G401 (cell line): ENCODE measurements around the gene RPN2. TPM values are rescaled to one million over a fixed set of nuclear protein-coding genes. Genes with fewer than 3 reads are reported as not detected.

Experiments
- DNase-seq: peaks from one replicate; pipeline ENCODE4 v3.0.0-alpha.2; 2015; ENCODE audit warnings: low spot score
- in situ Hi-C: cut with HindIII; loops from 2 replicates; pipeline ENCODE4 v1.10.0; 2016; ENCODE audit warnings: low sequenced_read_pairs, mixed read lengths
- total RNA-seq: library from RNA; depleted of rRNA; stranded (reverse); fragments of >200 nt; shearing (Covaris generic); gene quantifications from 2 replicates; pipeline ENCODE4 v1.2.3, GENCODE V29; 2014

The RPN2 gene
- total RNA-seq, 1 experiment from 2014 or later, result 273 TPM

- no peak for DNase-seq
- in situ Hi-C loops, result no loop called here
Observed at GRCh38 chr20:37172836-37173235, 6.3 kb upstream of the RPN2 start.

- DNase-seq, result no peak
- in situ Hi-C loops, result no loop called here
Observed at GRCh38 chr20:37179683-37180524, 774 bp downstream of the RPN2 start.

- DNase-seq, result no peak
- in situ Hi-C loops, result no loop called here
Observed at GRCh38 chr20:37185686-37186085, 6.6 kb downstream of the RPN2 start.

- DNase-seq, result no peak
- in situ Hi-C loops, result no loop called here
Observed at GRCh38 chr20:37188787-37189186, 9.7 kb downstream of the RPN2 start.

DNA sequence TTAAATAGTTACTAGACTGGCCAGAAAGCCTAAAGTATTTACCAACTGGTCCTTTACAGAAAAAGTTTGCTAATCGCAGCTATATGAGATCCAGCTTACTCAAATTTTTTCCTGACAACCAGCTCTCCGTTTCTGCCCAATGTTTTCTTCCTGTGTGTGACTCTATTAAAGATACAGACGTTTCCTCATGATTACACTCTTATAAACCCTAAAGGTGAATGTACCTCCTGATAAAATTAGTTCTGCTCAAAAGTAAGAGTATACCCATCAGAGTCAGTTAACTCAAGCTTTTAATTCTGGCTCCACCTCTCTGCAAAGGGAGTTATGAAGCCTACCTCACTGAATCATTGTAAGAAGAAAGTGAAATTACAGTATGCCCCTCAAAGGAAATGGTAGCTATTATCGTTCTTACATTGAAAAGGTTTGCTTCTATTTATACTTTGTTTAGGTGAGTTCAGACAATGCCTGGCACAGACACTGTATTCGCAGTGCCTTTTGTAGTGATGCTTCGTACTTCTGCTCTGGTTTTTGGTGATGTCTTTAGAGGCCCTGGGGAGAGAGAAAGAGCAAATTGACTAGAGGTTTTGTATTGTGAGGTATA lies 10.4 kb downstream of the RPN2 start:
- in situ Hi-C loops, result no loop called here
- DNase-seq, result no peak

DNA sequence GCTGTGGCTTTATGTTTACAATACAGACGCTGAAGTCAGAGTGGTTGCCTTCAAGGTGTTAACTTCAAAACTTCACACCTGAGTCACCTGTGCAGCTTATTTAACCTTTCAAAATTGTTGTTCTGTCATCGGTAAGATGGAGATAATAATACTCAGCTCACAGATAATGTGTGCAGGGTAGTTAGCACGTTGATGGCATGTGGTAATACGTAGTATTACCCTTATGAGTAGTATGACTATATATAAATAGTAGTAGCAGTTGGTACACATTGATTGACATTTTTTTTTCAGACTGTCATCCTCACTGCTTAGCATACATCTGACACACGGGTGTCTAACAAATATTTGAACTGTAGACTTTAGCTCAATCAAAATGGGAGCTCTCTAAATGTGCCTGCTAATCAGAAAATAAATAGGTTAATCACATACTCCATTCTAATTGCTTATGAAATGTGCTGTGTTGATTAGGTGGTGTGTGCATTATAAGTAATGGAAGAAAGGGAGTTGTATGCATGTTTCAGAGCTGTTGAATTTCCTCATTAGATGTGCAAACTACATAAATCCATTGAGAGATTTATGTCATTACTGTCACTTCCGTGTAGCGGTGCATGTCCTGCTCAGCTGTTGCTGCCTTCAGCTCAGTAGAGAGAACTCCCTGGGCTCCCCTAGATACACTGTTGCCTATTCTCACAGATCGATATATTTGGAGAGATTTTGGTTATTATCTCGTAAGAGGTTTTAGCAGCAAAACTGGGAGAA lies 11.4 kb downstream of the RPN2 start:
- in situ Hi-C loops, result no loop called here
- no peak for DNase-seq

DNA sequence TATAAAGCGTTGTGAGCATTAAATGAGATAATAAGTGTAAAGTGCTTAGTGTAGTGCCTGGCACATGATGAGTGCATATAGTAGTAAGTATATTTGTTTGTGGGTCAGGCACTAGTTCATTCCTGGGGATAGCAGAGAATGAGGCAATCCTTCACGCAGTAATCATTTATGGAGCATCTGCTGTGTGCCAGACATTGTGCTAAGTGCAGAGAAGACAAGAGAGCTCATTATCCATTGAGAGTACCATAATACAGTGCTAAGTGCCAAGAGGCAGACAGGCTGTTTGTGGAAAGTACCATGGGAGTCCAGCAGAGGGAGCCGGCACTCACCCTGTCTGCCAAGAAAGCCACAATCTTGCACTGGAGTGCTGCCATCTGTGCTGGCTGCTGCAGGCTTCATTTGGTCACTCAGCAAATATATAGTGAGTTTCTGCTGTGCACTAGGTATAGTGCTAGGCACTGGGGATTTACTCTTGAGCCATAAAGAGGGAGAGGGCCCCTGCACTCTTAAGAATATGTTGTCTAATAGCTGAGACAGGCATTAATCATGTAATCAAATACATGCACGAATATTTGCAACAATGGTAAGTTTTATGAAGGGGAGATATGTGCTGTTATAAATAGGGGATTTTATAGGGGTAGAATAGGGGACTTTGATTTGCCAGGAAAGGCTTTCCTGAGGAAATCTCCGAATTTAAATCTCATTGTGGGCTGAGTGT lies 13.2 kb downstream of the RPN2 start:
- in situ Hi-C loops, result no loop called here
- peak; percentile 96 for DNase-seq

DNA sequence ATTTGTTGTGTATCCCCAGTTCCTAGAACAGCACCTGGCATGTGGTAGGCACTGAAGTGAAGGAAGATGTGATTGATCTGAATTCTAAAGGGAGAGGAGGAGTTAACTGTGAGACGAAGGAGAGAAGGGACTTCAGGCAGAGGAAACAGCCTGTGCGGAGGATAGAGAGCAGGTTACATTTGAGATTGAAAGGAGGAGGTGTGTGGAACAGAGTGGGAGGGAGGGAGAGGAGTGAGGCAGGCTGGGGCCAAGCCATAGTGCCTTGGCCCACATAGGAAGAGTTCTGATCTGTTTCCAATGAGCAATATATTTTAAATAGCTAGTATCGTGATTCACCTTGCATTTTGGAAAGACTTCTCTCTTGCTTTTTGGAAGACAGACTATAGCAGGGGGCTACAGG lies 14.1 kb downstream of the RPN2 start:
- no peak for DNase-seq
- in situ Hi-C loops, result no loop called here

- in situ Hi-C loops, result no loop called here
- no peak for DNase-seq
Observed at GRCh38 chr20:37193821-37194220, 14.7 kb downstream of the RPN2 start.

DNA sequence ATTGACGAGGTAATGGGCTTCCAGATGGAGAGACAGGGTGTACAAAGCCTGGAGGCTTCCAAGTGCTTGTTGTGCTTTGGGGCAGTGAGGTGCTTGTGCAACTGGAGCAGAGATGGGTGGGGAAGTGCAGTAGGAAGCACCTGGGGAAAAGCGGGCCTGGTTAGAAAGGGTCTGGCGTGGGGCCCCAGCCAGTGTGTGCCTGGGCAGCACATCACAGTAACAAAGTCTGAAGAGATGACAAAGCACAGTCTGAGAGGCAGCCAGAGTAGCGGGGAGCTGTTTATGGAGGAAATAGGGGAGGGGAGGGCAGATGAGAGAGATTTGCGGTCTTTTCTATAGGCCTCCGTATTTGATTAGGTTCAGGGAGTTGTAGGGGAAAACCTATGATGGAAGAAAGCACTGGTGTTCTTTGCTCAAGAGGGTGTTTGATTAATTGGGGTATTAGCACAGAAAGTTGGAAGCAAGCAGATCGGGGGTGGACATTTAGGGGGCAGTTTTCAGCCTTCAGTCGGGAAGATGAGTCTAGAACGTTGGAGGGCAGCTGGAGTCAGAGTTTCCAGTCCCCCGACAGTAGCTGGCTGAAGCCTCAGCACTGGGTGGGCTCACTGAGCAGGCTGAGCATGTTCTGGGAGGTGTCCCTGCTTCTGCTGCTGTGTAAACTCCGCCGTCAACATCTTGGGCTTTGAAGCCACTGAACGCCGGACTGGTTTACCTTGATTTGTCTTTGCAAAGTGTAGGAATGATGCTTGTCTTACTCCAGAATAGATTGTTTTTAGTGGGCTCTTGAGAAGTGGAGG lies 15.7 kb downstream of the RPN2 start:
- in situ Hi-C loops, result no loop called here
- no peak for DNase-seq

- in situ Hi-C loops, result no loop called here
- peak; percentile 28 for DNase-seq
Observed at GRCh38 chr20:37198932-37199660, 20.0 kb downstream of the RPN2 start.

DNA sequence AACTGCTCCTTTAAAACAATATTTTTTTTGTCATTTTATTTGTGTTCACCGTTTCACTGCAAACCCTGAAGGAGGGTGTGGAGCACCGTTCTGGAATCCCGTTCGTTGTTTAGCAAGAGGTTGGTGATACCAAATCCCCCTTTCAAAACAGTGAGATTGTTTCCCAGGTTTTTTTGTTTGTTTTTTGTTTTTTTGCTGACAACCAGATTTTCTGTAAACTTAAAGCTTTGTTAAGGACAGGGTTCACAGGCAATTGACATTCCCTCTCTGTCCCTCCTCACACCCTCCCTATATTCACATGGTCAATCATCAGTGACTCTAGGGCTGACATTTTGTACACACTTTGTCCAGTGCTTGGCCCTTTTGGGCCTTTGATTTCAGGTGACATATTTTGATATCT lies 21.2 kb downstream of the RPN2 start:
- no peak for DNase-seq
- in situ Hi-C loops, result no loop called here

- in situ Hi-C loops, result no loop called here
- DNase-seq, result no peak
Observed at GRCh38 chr20:37200926-37201826, 22.0 kb downstream of the RPN2 start.

- in situ Hi-C loops, result no loop called here
- no peak for DNase-seq
Observed at GRCh38 chr20:37201827-37202162, 22.7 kb downstream of the RPN2 start.

DNA sequence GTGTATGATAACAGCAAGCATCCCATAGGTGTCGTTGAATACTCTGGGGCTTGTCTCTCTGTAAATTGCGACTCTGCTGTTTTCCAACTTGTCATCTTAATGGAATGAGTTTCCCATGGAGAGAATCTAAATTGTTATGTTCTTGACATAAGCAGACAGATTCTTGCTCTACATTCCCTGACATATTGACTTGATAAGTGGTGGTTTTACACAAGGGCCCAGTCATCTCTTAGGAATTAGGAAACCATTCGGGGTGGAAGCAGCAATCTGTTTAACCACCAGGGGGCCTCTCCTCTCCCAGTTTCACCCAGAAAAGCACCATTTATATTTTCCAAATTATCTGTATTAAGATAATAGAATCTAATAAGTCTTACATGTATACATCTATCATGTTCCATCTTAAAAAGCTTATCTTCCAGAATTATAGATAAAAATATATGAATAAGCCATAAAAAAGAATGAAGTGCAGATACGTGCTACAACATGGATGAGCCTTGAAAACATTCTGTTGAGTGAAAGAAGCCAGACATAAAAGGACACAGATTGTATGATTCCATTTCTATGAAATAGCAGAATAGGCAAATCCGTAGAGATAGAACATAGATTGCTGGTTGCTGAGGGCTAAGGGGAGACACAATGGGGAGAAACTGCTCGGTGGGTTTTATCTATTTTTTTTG lies 23.3 kb downstream of the RPN2 start:
- peak; percentile 43 for DNase-seq
- in situ Hi-C loops, result no loop called here

- no peak for DNase-seq
- in situ Hi-C loops, result no loop called here
Observed at GRCh38 chr20:37204056-37204455, 24.9 kb downstream of the RPN2 start.

DNA sequence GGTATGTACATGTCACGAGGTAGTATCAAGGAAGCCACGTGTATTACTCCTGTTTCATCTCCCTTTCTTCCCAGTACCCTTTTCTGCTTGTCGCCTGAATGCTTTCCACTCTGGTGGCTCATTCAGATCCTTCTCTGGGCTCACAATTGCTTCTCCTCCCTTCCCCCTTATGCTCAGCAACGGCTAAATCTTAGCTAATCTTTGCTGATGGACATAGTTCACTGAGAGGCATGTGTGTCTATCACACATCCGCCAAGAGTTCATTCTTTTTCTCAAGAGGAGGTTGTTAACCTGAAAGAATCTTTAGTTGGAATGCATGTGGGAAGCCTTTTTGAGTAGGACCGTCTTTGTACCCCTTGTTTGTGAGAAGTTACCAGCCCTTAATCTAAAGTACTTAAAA lies 26.0 kb downstream of the RPN2 start:
- DNase-seq, result no peak
- in situ Hi-C loops, result no loop called here
